Activated CD8-positive, alpha-beta memory T cell treated with anti-CD3 and anti-CD28 coated beads, Interleukin-2, amount 50 U/mL, for 4 hours (primary cell): ENCODE measurements around the gene ATP9A.
"Not testable (repeated sequence)": the region's sequence is repeated elsewhere in the genome, so short reads cannot be mapped to it uniquely, and the experiment has no call there.

ENCODE experiments used
- DNase-seq: peaks from one replicate; pipeline ENCODE4 v3.0.0-alpha.2; 2020

The ATP9A gene

DNA sequence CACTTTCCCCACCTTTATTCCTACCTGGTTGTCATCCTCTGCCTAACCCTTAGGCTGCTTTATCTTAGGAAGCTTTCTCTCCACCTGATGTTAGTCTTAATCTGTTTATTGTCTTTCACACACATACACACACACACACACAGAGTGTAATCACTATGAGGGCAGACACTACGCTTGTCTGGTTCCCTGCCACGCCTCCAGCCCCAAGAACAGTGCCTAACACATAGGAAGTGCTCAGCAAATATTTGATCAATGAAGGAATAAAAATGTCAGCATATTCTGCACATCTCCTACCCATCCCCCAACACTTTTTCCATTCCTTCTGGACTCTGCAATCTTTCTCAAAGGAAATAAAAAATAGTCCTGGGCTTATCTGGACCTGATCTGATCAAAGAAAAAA is 174.6 kb downstream of the ATP9A start:
- DNase-seq: no peak

GRCh38 chr20:51592564-51592963 is 175.6 kb downstream of the ATP9A start:
- no peak for DNase-seq

GRCh38 chr20:51591871-51592270 is 176.3 kb downstream of the ATP9A start:
- DNase-seq: no peak

GRCh38 chr20:51588762-51589161 is 179.4 kb downstream of the ATP9A start:
- DNase-seq: no peak

DNA sequence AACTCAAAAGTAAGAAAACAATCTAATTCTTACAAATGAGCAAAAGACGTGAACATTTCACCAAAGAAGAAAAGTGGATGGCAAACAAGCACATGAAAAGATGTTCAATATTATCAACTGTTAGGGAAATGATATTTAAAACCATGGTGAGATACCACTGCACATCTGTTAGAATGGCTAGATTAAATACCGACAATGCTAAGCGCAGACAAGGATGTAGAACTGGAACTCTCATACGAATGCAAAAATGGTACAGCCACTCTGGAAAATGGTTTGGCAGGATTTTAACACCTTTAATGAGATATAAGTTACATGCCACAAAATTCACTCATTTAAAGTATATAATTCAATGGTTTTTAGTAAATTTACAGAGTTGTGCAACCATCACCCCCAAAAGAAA is 181.0 kb downstream of the ATP9A start:
- DNase-seq: no peak

DNA sequence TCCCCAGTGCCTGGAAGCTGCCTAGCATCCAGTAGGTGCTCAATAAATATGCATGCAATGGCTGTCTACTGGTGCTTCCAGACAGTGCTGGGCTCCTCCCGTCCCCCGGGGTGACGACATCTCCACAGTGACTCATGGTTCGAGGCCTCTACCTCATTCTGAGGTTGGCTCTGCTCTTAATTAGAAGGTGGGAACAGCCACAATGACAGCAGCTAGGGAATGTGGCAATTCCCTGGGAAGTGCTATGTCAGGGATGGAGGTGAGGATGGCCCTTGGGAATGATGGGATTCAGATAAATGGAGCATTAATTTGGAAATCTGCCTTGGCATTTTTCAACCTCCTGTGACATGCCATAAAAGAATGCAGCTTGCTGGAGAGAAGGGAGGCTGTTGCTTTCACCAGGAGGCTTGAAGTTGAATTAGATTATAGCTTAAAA is 182.2 kb downstream of the ATP9A start:
- DNase-seq: no peak

DNA sequence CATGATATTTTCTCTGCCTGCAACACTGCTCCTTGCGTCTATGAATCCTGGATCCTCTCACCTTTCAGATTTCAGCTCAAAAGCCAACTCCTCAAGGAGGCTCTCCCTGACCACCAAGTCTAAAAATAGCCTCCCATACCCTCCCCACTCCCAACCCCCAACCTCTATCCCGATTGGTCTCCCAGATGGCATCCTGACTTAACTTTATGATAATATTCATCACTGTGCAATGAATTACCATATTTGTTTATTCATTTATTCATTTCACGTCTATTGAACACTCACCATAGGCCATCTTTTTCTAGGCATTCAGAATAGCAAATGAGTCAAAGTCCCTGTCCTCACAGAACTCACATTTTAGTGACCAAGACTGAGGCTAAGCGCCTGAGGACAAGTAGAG is 183.0 kb downstream of the ATP9A start:
- DNase-seq: no peak

- no peak for DNase-seq
These were observed 183.5 kb downstream of the ATP9A start for GRCh38 chr20:51584737-51585136.

- DNase-seq: no peak
These were observed 184.1 kb downstream of the ATP9A start for GRCh38 chr20:51584116-51584515.

DNA sequence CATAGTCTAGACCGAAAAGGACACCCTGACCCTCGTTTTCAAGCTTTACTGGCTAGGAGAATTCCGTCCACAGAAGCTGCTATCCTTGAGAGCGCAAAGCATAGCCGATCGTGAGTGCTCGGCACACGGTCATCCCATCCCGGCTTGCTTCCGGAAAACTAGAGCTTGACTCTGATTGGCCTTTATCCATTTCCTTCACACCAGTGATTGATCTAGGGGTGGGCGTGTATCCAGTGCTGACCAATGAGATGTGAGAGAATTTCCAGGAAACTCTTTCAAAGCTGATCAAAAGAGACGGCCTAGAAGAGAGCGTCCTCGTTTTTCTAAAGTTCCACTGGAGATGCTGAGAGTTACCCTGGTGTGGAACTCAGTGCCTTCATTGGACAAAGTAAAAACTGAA is 184.7 kb downstream of the ATP9A start:
- no peak for DNase-seq

GRCh38 chr20:51583073-51583472 is 185.1 kb downstream of the ATP9A start:
- DNase-seq: no peak

- DNase-seq: no peak
These were observed 186.6 kb downstream of the ATP9A start for GRCh38 chr20:51581571-51581970.

GRCh38 chr20:51579137-51579536 is 189.1 kb downstream of the ATP9A start:
- no peak for DNase-seq

DNA sequence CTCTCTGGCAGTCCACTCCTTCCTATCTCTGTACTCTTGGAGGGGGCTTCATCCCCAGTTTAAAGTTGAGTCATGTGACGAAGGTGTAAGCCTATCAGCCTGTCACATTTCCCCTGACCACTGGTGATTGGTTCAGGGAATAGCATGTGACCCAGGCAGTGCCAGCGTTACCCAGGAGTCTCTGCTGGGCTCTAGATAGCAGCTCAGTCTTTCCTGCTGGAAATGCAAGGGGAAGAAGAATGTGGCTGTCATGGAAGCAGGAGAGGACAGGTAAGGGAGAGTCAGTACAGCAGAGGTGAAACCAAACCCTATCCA is 190.1 kb downstream of the ATP9A start:
- no peak for DNase-seq

DNA sequence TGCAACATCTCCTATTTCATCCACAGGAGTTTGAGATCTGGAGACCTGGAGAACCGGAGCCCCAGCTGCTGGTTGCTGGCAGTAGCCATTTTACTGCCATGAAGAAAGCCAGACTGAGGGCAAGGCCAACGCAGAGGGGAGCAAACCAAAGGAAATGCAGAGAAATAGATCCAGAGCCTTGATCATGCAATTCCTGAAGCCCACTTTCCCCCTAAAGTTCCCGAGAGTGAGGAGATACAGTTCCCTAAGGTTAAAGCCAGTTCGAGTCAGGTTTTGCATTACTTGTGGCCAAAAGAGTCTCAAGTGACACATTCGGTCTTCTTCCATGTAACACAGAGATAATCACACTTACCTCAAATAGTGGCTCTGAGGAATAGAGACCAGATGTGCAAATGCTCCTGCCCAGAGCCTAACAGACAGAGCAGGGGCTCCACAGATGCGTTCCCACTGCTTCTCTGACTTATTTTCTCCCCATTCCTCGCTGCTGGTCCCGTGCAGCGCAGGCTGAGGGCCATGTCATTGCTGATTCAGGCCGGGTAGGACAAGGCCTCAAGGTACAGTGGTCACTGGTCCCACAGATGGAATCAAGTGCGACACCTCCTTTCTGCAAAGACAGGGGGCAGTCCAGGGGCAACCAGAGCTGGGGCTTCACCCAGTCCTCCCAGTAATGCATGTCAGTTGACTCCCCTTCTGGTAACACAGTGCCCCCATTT is 190.6 kb downstream of the ATP9A start:
- no peak for DNase-seq

GRCh38 chr20:51575486-51575885 is 192.7 kb downstream of the ATP9A start:
- no peak for DNase-seq

- DNase-seq: no peak
These were observed 193.7 kb downstream of the ATP9A start for GRCh38 chr20:51574248-51575033.

DNA sequence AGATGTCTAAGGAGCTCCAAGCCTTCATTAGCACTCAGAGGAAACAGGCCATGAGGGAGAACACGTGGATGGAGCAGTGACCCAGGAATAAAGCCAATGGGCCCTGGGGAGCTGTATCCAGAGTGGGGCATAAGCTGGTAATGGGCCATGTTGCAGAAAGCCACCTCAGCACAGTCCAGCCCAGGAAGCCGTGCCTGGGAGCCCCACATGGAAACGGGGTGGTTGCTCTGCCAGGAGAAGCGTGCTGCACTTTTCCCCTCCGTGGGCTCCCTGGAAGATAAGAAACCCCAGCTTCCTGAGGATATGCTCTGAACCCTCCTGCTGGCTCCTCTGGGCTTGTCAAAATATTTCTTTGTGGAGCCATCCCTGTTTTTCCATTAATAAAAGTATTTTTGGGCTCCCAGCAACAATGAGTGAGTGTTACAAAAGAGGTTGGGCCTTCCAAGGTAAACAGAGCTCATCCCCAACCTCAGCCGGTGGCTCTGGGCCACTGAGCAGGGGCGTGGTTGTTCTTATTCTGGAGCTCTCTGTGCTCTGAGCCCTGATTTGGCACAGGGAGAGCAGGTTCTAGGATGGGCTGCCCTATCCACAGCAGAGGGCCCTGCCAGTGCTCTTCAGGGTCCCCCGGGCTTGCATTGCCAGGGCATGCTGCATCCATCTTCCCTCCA is 194.5 kb downstream of the ATP9A start:
- no peak for DNase-seq

GRCh38 chr20:51571460-51571794 is 196.8 kb downstream of the ATP9A start:
- no peak for DNase-seq

DNA sequence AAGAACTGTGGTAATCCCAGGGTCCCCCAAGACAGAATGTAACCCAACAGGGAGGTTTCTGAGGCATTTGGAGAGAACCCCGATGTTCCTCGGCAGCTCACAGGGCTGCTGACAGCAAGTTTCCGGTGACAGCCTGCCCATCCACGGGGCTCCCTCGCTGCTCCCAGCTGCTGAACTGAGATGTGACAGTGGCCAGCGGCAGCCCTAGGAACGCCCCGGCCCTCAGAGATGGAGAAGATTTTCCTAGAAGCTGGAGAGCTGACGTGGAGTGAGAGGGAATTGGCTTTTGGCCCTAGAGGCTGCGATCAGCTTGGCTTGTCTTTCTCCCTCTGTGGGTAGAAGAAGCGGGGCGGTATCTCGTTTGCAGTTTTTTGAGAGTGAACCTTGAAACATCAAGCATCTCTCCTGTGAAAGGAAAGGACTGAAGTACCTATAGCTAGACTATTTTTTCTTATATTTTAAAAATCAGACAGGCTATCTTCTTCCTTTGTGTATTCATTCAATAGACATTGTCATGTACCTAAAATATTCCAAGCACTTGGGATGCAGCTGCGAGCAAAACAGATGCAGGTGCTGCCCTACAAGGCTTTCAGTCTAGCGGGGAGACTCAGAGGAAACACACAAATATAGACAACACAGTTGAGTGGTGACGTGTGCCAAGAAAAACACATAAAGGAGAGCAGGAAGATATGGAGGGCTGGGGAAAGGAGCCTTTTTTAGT is 197.3 kb downstream of the ATP9A start:
- DNase-seq: no peak

GRCh38 chr20:51569815-51570738 is 198.1 kb downstream of the ATP9A start:
- no peak for DNase-seq

DNA sequence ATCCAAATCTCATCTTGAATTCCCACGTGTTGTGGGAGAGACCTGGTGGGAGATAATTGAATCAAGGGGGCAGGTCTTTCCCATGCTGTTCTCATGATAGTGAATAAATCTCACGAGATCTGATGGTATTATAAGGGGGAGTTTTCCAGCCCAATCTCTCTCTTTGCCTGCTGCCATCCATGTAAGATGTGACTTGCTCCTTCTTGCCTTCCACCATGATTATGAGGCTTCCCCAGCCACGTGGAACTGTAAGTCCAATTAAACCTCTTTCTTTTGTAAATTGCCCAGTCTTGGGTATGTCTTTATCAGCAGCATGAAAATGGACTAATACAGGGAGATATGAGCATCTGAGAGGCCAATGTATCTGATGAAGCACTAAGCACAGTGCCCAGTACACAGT is 199.7 kb downstream of the ATP9A start:
- not testable (repeated sequence) for DNase-seq
